ENCODE measurements around the gene ENO2.

Gene ENO2

DNA sequence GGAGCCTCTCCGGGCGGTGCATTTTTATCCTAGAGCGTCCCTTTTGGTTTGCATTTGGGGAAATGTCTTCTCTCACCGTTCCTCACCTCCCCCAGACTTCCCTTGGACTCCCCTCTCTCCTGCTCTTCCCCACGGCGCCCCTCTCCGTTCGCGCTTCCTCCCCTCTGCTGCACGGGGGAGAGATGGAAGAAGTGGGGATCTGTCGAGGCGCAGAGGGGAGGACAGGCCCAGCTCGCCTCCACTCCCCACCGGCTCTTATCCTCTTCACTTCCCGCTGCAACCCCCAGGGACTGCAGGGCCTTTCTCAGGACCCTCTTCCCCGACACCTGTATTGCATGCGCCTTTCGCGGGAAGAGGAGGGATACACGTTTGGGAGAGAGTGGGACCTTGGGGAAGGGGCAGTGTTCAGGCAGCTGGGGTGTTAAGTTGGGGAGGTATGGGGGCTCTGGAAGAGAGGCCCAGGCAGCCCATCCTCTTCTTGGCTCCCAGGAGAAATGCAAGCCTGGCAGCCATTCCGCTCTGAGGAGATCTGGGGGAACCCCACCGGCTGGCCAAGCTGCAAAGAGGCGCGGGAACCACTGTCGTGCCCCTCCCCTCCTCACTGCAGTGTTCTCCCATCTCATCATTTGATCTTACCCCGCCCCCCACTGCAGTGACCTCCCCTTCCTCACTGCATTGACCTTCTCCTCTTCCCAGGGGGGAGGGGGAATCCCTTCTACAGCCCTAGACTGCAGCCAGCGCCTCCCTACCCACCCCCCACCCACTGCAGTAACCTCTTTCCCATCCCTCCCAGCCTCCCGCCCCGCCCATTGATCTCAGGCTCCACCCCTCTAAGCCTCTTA, 788 bp downstream of the ENO2 start:
- DNase-seq, result peak; percentile 79

DNA sequence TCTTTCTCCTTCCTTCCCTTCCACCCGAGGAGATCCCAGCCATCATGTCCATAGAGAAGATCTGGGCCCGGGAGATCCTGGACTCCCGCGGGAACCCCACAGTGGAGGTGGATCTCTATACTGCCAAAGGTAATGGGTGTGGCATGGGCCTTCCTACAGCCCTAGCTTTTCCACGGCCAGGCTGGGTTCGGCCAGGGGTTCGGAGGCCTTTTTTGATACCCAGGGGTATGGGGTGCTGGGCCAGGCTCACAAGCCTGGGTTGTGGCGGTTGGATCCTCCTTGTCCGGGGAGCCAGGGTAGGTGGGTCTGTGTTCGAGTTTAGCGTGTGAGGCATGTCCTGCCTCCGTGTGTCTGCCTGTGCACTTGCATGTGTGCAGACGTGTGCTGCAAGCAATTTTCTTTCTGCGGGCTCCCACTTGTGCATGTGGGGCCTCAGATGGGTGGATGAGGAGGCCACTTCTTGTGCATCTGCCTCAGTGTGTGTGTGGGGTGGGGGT, 1.5 kb downstream of the ENO2 start:
- no peak for DNase-seq

DNA sequence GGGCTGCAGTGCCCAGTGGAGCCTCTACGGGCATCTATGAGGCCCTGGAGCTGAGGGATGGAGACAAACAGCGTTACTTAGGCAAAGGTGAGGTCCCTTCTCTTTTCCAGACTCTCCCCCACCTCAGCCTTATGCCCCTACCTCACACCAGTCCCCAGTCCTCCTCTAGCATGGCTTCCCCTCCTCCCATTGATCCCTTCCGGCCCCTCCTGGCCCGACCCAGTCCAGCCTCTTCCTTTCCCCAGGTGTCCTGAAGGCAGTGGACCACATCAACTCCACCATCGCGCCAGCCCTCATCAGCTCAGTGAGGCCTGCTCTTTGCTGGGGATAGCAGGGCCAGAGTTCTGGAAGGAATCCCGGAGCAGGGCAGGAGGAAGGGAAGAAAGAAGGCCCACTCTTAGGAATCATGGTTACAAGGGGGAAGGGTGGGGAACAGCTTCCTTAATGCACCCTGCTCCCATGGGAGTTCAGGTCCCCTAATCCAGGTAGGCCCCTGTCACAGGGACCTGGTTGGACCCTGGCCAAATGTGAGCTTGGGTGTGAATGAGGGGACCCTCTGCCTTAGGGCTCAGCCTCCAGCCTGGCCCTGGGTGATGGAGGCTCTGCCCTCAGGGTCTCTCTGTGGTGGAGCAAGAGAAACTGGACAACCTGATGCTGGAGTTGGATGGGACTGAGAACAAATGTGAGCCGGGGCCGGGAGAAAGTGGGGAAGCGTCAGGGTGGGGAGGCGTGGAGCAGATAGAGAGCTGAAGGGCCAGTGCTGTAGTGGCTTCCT, 2.2 kb downstream of the ENO2 start:
- no peak for DNase-seq

DNA sequence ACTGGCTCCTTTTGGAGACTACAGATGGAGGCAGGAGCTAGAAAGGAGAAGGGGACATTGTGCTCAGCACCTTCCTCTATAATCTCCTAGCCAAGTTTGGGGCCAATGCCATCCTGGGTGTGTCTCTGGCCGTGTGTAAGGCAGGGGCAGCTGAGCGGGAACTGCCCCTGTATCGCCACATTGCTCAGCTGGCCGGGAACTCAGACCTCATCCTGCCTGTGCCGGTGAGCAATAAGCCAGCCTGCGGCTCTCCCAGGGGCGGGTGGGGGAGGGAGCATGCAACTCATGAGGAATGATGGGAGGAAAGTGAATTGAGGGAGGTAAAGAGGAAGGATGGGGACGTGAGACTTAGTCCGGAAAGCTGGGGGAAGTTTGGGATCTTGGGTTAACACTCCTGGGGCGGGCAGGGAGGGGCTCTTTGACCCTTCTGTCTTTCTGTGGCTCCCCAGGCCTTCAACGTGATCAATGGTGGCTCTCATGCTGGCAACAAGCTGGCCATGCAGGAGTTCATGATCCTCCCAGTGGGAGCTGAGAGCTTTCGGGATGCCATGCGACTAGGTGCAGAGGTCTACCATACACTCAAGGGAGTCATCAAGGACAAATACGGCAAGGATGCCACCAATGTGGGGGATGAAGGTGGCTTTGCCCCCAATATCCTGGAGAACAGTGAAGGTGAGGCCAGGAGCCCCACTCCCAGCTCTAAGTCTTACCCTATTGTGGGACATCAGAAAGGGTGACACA, 3.3 kb downstream of the ENO2 start:
- DNase-seq, result no peak

DNA sequence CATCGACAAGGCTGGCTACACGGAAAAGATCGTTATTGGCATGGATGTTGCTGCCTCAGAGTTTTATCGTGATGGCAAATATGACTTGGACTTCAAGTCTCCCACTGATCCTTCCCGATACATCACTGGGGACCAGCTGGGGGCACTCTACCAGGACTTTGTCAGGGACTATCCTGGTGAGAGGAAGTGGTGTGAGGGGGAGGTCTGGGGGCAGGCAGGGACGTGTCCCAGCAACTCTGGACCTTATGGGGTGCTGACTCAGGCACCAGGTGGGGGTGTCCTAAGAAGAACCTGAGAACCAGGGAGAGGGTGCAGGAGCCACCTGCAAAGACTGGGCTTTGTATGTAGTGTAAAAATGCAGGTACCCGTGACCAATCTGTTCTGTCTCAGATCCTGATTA, 5.2 kb downstream of the ENO2 start:
- no peak for DNase-seq

DNA sequence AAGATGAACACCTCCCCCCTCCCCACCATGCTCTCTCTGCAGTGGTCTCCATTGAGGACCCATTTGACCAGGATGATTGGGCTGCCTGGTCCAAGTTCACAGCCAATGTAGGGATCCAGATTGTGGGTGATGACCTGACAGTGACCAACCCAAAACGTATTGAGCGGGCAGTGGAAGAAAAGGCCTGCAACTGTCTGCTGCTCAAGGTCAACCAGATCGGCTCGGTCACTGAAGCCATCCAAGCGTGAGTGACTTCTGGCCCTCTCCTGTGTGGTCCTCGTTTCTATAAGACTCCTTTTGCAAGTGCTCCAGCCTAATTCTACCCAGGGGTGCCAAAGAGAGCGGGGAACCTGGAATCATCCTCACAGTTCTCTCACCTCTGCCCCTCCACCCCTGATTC, 7.2 kb downstream of the ENO2 start:
- DNase-seq, result no peak

DNA sequence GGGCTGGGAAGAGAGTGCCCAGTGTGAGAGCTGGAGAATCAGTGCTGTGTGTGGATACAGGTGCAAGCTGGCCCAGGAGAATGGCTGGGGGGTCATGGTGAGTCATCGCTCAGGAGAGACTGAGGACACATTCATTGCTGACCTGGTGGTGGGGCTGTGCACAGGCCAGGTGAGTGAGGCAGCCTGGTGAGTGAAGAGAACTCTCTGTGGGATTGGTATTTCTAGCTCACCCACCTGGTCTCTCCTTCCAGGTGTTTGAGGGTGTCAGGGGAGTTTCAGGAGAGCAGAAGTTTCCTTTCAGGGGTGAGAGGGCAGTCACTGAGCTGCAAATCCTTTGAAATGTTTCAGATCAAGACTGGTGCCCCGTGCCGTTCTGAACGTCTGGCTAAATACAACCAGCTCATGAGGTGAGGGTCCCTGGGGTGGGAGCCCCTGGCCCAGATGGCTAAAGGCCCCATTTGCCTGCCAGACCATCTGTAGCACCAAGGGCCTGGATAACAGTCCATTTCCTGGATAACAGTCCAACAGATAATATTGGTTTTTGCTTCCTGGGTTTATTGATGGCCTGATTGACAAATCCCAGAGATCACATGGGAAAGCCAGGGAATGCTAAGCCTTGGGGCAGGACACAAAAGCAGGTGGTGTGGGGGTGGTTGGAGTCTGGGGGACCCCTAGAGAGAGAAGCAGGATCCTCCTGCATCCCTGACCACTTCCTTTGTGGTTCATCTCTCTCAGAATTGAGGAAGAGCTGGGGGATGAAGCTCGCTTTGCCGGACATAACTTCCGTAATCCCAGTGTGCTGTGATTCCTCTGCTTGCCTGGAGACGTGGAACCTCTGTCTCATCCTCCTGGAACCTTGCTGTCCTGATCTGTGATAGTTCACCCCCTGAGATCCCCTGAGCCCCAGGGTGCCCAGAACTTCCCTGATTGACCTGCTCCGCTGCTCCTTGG, 7.9 kb downstream of the ENO2 start:
- no peak for DNase-seq

DNA sequence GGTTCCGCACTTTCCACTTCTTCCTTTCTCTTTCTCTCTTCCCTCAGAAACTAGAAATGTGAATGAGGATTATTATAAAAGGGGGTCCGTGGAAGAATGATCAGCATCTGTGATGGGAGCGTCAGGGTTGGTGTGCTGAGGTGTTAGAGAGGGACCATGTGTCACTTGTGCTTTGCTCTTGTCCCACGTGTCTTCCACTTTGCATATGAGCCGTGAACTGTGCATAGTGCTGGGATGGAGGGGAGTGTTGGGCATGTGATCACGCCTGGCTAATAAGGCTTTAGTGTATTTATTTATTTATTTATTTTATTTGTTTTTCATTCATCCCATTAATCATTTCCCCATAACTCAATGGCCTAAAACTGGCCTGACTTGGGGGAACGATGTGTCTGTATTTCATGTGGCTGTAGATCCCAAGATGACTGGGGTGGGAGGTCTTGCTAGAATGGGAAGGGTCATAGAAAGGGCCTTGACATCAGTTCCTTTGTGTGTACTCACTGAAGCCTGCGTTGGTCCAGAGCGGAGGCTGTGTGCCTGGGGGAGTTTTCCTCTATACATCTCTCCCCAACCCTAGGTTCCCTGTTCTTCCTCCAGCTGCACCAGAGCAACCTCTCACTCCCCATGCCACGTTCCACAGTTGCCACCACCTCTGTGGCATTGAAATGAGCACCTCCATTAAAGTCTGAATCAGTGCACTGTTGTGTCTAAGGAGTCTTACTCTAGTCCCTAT, 8.8 kb downstream of the ENO2 start:
- no peak for DNase-seq

DNA sequence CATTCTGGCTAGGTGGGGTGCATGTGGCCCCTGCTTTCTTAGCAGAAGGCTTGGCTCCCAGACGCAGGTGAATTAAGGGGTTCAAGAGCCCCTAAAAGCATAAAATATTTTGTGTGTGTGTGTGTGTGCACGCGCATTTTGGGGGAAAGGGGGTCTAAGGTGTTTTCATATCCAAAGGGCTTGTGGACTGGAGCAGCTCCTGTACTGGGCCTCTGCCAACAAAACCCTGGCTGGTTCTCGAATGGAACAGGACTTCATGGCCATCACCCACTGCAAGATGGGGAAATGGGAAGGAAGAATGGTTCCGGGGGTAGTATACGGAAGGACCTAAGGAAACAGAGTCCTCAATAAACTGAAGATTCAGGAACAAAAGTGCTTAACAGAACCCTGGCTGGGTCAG, 9.5 kb downstream of the ENO2 start:
- DNase-seq, result no peak

DNA sequence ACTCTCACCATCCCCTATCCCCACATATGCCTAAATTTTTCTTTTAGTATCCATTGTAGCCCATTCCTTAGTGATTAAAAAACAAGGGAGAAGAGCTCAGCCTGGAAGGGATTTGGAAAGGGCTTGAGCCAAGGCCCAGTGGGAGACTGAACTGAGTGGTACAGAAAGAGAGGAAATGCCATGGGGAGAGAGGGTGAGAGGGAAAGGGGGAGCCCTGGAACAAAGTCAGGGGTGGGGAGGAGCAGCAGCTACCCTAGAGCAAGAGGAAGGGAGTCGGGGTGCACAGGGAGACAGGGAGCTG, 10.8 kb downstream of the ENO2 start:
- no peak for DNase-seq

DNA sequence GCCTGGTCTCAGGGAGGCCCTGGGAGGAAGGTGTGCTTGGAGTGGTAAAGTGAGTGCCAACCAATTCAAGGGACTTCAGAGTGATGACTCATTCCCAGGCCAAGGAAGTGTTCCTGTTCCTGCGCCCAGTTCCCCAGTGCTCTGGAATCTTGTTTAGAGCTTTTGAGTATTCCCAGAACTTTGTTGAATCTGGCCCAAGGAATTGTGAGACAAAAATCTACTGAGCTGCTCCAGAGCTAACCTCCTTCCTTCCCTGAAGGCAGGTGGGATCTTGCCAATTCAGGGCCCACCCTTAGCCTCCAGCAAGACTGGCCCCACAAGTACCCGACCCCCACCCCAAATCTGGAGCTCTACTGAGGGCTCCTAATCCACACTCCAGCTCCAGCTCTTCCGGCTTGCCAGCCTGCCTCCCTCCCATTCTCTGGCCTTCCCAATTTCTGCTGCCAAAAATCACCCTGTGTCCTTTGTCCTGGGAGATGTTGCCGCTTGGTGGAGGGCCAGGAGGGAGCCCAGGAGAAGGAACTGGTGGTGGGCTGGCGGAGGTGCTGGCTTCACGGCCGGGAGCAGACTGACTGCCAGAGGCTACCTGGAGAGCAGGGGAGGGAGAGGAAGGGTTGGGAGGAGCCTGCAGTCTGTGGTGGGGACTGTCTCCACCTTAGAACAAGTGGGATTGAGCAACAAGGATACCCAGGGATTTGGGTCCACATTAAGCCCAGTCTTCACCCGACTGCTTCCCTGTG, 11.3 kb downstream of the ENO2 start:
- DNase-seq, result peak; percentile 83

DNA sequence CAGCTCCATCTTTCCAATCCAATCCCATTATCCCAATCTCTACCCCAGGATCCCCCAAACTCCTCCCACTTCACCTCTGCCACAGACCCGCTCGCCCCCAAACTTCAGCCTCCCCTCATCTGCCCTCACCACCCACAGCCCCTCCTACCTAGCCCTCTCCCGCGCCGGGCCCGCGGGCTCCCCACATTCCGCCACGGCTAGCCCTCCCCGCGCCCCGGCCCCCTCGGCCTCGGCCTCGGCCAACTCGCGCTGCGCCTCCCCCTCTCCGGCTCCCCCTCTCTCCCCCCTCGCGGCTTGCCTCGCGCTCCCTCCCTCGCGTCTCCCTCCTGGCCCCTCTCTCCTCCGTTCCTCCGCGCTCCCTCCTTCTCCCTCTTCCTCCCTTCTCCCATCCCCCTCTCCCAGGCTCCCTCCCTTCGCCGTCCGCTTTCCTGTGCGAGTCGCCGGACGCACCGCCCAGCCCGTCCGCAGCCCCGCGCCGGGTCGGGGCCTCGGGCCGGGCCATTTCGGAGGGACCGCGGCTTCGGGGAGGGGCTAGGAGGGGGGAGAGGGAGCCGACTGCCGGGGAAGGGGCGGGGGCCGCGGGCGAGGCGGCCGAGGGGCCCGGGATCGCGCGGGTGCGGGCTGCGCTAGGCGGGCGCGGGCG, 13.1 kb downstream of the ENO2 start, which contains the start of gene ATN1:
ATN1 (plus strand) TSS at position 581 of the 643 bp plus-strand sequence. CDS start 6,043 bp downstream, outside the sequence.
- DNase-seq, result peak; percentile 96

DNA sequence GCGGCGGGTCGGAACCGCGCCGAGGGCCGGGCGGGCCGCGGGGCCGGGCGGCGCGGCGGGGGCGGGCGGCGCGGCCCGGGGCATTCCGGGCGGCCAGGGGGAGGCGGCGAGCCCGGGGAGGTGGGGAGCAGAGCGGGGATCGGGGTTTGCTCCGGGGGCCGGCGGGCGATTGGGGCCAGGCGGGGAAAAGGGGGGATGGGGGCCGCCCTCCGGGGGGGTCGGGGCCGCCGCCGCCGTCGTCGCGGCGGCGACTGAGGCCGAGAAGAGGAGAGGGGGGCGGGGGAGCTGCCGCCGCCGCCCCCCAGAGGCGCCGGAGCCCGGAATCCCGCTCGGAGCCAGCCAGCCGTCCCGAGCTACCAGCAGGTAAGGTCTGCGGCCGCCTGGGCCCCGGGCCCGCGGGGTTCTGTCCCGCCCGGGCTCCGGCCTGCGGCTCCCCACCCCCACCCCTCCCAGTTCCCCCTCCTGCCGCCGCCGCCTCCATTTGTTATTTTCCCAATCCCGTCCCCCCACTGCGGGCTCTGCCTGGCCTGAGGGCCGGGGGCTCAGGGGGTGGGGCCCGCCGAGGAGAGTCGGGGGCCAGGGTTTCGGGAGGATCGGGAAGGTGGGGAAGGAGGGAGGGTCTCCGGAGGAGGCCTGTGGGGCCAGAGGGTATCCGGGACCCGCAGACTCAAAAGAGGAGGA, 13.8 kb downstream of the ENO2 start:
- peak; percentile 63 for DNase-seq

DNA sequence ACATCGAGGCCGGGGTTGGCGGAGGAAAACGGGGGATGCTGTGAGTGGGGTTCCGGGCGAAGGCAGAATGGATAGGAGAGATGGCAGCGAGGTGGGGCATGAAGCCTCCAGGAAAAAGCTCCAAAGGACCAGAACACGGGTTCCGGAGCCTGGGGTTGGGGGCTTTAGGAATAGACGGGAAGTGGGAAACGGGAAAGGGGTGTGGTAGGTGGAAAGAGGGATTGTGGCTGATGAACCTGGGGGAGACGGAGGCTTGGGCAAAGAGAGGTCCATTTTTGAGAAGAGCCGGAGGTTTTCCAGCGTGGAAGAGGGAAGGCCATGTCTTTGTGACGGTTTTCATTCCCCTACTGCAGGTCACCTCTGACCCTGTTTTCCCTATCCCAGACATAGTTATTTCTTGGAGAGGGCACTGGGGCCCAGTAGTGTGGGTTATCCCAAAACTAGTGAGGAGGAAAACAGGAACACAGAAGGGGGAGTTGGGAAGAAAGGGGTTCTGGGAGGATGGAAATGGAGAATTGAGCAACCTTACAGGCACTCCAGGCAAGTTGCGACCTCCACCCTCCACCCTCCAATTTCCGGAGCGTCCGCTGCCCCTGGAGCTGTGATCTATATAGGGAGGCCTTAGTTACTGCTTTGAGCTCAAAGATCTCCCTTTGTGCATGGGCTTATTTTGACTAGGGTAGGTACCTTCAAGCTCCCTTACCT, 14.5 kb downstream of the ENO2 start:
- no peak for DNase-seq

DNA sequence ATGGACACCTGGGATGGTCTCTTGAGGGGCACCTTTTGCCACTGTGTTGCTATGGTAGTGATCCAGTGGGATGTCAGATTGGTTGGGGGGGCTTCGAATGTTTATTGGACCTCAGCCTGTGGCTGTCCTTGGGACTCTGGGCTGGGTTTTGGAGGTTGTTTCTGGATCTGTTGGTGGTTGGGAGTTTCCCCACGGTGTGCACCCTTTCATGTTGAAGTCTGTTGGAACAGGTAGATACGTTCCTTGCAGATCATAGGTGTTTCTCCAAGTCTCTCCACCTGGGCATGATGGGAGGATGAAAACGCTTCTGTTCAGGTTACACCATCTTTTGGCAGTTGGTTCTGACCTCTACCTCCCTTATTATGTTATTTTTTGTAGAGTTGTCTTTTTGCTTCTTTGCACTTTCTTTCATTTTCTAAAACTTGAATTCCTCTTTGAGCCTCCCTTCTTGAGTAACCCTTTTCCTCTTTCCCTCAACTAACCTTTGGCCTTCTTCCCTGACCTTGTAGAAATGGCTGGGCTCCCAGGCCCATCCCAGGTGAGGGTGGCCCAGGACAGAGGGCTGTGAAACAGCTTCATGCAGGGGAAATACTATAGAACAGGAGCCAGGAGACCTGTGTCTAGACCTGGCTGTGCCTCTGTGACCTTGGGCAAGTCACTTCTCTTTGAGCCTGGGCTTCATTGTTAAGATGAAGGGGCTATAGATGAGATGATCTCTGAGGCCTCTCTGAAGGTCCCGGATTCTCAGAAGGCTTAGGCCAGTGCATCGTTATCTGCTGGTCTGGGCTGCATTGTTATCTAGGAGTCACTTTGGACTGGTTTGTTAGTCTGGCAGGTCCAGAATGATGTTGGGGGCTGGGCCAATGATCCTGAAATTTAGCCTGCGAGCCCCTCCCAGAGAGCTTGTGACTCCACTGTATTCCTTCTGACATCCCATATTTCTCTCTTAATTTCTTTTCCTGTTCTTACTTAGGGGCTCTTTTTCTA, 15.4 kb downstream of the ENO2 start:
- DNase-seq, result no peak

DNA sequence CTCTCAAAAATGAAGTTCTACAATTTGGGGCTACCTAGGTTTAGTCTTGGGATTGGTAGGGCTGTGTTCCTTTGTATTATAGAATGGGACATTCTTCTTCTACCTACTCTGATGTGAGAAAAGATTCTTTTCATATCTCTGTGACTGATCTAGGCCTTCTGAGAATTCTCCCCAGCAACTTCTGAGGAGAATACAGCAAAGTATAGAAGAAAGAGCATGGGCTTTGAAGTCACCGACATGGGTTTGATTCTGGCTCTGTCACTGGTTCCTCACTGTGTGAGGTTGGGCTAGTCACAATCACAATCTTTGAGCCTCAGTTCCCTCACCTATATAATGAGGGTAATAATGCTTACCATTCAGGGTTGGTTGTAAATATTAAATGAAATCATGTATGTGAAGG, 18.4 kb downstream of the ENO2 start:
- no peak for DNase-seq

DNA sequence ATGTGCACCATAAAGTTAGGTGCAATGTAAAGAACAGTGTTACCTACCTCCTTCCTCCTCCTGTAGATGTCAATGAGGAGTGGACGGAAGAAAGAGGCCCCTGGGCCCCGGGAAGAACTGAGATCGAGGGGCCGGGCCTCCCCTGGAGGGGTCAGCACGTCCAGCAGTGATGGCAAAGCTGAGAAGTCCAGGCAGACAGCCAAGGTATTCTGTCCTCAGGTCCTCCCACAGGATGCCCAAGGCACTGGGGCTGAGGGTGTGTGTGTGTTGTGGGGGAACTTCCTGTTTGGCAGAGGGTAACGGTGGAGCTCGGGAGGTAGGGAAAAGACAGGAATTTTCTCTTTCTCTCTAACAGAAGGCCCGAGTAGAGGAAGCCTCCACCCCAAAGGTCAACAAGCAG, 19.7 kb downstream of the ENO2 start:
- no peak for DNase-seq

All from eye (tissue), 1 donor.